Activated T-helper 2 cell treated with anti-CD3 and anti-CD28 coated beads, Interferon-gamma antibody, Interleukin-2, Interleukin-4, amounts not matched to agents 10 μg/mL and 5 μg/mL and 100 μg/mL, durations not matched to agents 14 hours and 24 hours and 36 hours (primary cell): ENCODE results near the gene CDT1. TPM values are rescaled to one million over a fixed set of nuclear protein-coding genes. Genes with fewer than 3 reads are reported as not detected.

Source experiments
- DNase-seq: peaks from one replicate; pipeline ENCODE4 v3.0.0; 2021; ENCODE audit warnings: low spot score
- H3K27ac Mint-ChIP-seq: one replicate; pipeline ENCODE4 v1.8.0; 2021; ENCODE audit warnings: mixed read lengths
- H3K27me3 Mint-ChIP-seq: one replicate; pipeline ENCODE4 v1.8.0; 2021; ENCODE audit warnings: low read depth, mixed read lengths
- H3K36me3 Mint-ChIP-seq: one replicate; pipeline ENCODE4 v1.8.0; 2021; ENCODE audit warnings: low read depth, mixed read lengths
- H3K4me1 Mint-ChIP-seq: one replicate; pipeline ENCODE4 v1.8.0; 2021; ENCODE audit warnings: low read depth, mixed read lengths
- H3K4me3 Mint-ChIP-seq: one replicate; pipeline ENCODE4 v1.8.0; 2021; ENCODE audit warnings: low read depth, mild to moderate bottlenecking, moderate library complexity, mixed read lengths
- H3K9me3 Mint-ChIP-seq: one replicate; pipeline ENCODE4 v1.8.0; 2021; ENCODE audit warnings: mixed read lengths
- intact Hi-C: fragments of 100-400 bp; cut with micrococcal nuclease; formaldehyde crosslinking; loops from one replicate; pipeline ENCODE4 v1.15.1; 2023
- total RNA-seq: library from RNA; stranded (reverse); gene quantifications from 2 replicates; pipeline ENCODE4 v1.2.3, GENCODE V29; 2022

CDT1 gene
- total RNA-seq, 1 donor from 2014 or later, result 79.9 TPM

DNA sequence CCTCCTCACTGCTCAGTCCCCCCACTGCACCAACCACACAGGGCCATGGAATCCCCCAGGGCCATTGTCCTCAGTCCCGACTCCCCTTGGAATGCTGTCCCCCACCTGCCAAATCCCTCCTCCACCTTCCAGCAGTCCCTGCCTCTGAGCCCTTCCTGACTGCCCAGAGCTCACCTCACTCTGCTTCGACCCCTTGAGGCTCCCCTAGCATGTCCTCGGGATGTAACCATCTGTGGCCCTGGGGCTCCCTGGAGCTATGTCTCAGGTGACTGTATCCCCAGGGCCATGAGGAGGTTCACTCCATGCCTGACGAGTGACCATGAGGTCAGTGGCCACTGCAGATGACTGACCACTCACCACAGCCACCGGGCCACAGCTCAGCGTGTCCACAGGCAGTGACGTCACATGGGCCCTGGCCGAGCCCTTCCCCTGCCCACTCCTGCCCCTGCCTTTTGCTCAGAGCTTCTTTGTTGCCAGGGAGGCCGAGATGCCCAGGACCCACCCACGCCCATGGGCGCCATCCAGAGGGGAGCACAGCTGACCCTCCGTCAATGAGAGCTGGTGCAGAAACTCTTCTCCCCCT lies 10.8 kb upstream of the CDT1 start:
- DNase-seq, result no peak
- Mint-ChIP-seq H3K9me3 (no peaks in the 10 kb centered on the region), H3K4me3 (peak overlapping the region; percentile 19), H3K36me3 (no peaks in the 10 kb centered on the region), H3K4me1 (peaks cover 32% of the 10 kb centered on the region), H3K27me3 (no peaks in the 10 kb centered on the region), H3K27ac (peak overlapping the region; percentile 48)
- intact Hi-C loops, result no loop called here

DNA sequence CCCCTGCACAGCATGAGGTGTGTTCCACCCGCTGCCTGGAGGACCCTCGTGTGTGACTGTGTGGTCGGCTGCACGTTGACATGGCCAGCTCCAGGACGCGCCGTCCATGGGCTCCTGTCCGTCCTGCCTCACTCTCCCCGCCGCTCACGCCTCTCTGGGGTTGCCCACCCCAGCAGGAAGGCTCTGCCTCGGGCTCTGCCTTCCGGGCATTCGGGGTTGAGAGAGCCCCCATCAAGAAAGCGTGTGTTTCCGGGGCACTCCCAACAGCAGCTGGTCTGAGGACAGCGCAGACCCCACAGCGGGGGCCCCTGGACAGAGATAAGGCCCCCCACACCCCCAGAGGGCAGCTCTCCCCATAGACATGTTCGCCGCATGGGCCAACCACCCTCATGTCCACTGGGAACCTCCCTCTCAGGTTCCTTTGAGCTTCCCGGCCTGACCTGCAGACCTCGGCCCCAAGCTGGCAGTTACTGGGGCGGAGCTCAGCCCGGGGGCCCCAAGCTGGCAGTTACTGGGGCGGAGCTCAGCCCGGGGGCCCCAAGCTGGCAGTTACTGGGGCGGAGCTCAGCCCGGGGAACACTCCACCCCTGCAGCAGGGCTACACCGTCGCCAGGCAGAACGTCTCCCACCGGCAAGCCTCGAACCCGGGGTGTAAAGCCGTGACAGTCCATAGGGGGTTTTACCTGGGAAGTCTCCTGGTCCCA lies 10.2 kb upstream of the CDT1 start:
- intact Hi-C loops, result no loop called here
- Mint-ChIP-seq H3K27ac (no peak overlapping the region), H3K9me3 (no peaks in the 10 kb centered on the region), H3K27me3 (no peaks in the 10 kb centered on the region), H3K36me3 (no peaks in the 10 kb centered on the region), H3K4me1 (peaks cover 32% of the 10 kb centered on the region), H3K4me3 (peak overlapping the region; percentile 15)
- peak; percentile 16 for DNase-seq

DNA sequence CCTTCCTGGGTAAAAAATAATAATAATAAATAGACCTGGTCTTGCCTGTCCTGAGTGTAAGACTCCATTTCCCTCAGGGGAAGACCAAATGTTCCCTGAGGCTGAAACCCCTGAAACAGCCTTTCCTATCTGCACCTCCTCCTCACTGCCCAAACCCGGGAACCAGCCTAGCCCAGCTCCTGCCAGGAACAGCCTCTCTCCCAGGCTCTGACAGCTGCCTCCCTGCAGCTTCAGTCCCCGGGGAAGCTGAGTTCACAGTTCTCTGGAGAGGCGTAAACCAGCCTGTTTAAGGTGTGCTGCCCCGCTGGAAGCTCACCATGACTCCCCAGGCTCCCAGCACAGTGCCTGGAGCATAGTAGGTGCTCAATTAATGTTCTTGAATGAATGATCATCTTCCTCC lies 7.3 kb upstream of the CDT1 start:
- Mint-ChIP-seq H3K4me1 (peaks cover 36% of the 10 kb centered on the region), H3K27ac (no peak overlapping the region)
- intact Hi-C loops, result no loop called here

DNA sequence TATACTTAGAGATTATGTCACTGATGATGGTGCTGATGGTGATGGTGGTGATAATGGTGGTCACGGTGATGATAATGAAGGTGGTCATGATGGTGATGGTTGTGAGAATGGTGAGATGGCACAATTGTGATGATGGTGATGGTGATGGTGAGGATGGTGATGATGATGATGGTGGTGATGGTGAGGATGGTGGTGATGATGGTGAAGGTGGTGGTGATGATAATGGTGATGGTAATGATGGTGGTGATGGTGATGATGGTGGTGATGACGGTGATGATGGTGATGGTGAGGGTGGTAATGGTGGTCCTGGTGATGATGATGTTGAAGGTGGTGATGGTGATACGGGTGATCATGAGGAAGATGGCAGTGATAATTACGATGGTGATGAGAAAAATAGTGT lies 5.5 kb upstream of the CDT1 start:
- DNase-seq, result no peak
- intact Hi-C loops, result no loop called here
- no peak overlapping the region for H3K4me3 Mint-ChIP-seq
- peaks cover 31% of the 10 kb centered on the region for H3K4me1 Mint-ChIP-seq
- peaks cover 5% of the 10 kb centered on the region for H3K36me3 Mint-ChIP-seq
- no peak overlapping the region for H3K27ac Mint-ChIP-seq
- H3K27me3 Mint-ChIP-seq, result no peaks in the 10 kb centered on the region
- no peaks in the 10 kb centered on the region for H3K9me3 Mint-ChIP-seq

More for the DNA sequence above, 7.3 kb upstream of the CDT1 start:
- Mint-ChIP-seq H3K4me3 (no peak overlapping the region), H3K9me3 (no peaks in the 10 kb centered on the region), H3K36me3 (peaks cover 5% of the 10 kb centered on the region), H3K27me3 (no peaks in the 10 kb centered on the region)
- no peak for DNase-seq

DNA sequence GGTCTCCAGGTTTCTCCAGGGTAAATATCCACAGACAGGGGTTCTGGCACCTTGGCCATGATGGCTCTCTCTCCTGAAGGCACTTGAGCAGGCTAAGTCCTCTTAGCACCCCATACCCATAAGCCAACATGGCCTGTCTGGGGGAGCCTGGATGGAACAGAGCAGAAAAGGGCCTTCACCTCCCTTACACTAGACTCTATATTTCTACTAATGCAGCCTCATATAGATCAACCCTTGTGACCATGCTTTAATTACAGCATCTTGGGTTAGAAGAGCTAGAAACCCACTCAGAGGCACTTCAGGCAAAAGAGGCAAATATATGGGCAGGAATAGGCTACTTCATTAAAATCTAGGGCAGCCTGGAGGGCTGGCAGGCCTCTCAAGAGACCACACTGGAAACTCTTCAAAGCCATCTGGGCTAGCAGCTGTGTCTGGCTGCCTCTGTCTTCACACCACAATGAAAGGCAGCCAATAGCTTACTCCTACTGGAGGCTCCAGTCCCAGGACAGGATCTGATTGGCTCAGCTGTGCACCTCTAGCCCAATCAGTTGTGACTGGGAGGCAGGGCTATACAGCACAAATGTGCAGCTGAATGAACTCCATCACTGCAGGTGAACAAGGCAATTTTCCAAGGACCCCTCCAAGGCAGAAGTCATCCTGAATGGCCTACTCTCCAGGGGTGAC lies 4.7 kb upstream of the CDT1 start:
- peaks cover 5% of the 10 kb centered on the region for H3K36me3 Mint-ChIP-seq
- H3K27ac Mint-ChIP-seq, result no peak overlapping the region
- H3K4me1 Mint-ChIP-seq, result peaks cover 27% of the 10 kb centered on the region
- intact Hi-C loops, result no loop called here
- no peaks in the 10 kb centered on the region for H3K9me3 Mint-ChIP-seq
- H3K4me3 Mint-ChIP-seq, result no peak overlapping the region
- no peak for DNase-seq
- no peaks in the 10 kb centered on the region for H3K27me3 Mint-ChIP-seq

DNA sequence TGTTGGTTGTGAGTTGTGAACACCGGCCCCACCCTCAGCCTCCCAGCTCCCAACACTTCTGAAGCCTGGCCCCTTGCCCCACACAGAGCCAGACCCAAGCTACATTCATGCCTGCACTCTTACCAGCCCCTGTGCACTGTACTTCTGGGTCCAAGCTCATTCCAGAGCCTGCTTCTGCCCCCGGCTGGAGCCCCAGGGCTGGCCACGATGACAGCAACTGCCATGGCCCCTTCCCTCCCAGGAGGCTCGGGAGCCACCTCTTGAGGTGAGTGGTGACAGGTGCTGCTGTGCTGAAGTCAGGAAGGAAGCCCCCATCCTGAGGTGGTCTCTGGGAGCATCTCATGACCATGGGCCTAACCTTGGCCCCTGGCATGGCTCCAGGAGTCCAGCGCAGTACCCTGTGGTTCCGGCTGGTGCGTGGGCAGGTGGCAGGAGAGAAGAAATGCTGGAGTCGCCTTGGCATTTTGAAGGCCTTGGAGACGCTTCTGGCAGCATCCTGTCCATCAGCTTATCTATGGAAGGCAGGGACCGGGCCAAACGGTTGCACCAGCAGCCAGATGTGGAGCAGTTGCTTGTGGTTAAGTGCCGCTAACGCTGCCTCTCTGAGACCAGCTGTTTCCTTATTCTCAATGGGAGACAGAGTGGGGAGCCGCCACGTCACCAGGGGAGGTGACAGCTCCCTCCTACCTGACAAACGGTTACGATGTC lies 3.9 kb upstream of the CDT1 start:
- peak; percentile 58 for DNase-seq
- Mint-ChIP-seq H3K36me3 (peaks cover 11% of the 10 kb centered on the region), H3K4me1 (peaks cover 25% of the 10 kb centered on the region), H3K4me3 (peak overlapping the region; percentile 31), H3K27me3 (no peaks in the 10 kb centered on the region), H3K27ac (peak overlapping the region; percentile 46), H3K9me3 (no peaks in the 10 kb centered on the region)
- intact Hi-C loops, result loop anchor here (5.0 kb wide), 1 partner anchor 97 kb away; no protein-coding TSS in a partner anchor

DNA sequence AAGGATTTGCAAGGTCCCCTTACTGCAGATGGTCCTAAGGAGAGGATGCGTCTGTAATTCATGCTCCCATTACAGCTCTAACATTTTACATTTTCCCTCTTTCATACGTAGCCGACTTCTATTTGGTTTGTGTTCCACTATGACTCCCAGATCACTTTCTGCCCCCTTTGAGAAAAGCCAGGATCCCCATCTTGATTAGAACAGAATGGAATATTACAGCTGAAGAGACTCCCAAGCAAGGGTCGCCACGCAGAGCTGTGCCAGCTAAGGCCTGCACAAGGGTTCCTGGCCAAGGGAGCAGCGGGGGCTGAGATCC lies 3.4 kb upstream of the CDT1 start:
- Mint-ChIP-seq H3K27ac (peak overlapping the region; percentile 46), H3K4me1 (peaks cover 20% of the 10 kb centered on the region), H3K27me3 (no peaks in the 10 kb centered on the region), H3K36me3 (peaks cover 12% of the 10 kb centered on the region), H3K4me3 (peak overlapping the region; percentile 31), H3K9me3 (no peaks in the 10 kb centered on the region)
- no peak for DNase-seq
- intact Hi-C loops, result loop anchor here (5.0 kb wide), 1 partner anchor 98 kb away; no protein-coding TSS in a partner anchor

DNA sequence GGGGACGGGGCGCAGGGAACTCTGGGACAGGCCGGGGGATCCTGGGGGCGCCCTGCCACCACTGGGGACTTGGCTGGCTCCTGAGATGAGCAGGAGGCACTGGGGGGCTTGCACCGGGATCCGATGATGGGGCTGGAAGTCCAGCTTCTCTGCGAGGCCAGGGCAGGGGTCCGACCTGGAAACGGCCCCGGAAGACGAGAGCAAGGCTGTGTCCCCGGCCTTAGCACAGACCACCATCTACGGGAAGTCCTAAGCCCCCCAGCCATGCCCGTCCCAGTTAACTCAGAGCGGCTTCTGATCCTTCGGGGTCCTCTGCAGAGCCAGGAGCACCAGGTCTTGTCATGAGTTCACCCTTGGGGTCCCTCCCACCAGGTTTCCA lies 573 bp downstream of the CDT1 start:
- H3K9me3 Mint-ChIP-seq, result no peaks in the 10 kb centered on the region
- H3K36me3 Mint-ChIP-seq, result peaks cover 39% of the 10 kb centered on the region
- peak overlapping the region; percentile 22 for H3K27ac Mint-ChIP-seq
- H3K4me3 Mint-ChIP-seq, result peak overlapping the region; percentile 81
- peaks cover 19% of the 10 kb centered on the region for H3K4me1 Mint-ChIP-seq
- intact Hi-C loops, result loop anchor here (5.0 kb wide), 1 partner anchor 102 kb away; no protein-coding TSS in a partner anchor
- H3K27me3 Mint-ChIP-seq, result no peaks in the 10 kb centered on the region
- DNase-seq, result no peak

DNA sequence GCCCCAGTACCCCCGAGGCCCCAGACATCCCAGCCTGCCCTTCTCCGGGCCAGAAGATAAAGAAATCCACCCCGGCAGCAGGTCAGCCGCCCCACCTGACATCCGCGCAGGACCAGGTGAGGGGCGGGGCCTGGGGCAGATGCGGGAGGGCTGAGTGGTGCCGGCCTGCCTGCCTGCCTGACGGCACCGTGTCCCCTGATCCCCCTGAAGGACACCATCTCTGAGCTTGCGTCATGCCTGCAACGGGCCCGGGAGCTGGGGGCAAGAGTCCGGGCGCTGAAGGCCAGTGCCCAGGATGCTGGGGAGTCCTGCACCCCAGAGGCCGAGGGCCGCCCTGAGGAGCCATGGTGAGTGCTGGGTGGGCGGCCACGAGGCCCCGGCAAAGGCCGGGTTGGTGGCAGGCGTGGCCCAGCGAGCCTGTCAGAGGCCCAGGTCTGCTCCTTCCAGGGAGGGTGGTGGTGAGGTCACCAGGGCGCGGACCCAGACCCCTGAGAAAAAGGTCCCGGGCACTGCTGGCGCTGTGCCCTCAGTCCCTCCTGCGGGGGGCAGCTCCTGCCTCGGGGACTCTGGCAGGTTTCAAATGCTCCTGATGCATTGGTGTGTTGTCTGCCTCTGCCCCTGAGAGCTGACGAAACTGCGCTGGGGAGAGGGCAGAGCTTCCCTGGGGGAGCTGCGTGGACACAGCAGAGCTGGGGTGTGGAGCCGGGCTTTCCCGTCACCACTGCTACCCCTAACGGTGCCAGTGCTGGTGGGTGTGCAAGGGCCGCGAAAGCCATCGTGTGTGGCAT lies 1.2 kb downstream of the CDT1 start:
- intact Hi-C loops, result loop anchor here (5.0 kb wide), 1 partner anchor 102 kb away; no protein-coding TSS in a partner anchor
- Mint-ChIP-seq H3K36me3 (peaks cover 43% of the 10 kb centered on the region), H3K27me3 (no peaks in the 10 kb centered on the region)

DNA sequence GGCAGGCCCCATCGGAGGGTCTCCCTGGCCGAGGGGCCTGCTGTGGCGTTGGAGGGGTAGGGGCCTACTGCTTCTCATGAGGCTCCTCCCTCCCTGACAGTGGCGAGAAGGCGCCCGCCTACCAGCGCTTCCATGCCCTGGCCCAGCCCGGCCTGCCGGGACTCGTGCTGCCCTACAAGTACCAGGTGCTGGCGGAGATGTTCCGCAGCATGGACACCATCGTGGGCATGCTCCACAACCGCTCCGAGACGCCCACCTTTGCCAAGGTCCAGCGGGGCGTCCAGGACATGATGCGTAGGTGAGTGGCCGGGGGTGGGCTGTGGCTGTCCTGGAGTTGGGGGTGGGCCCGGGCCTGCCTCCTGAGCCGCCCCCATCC lies 1.7 kb downstream of the CDT1 start:
- Mint-ChIP-seq H3K27ac (no peak overlapping the region), H3K27me3 (no peaks in the 10 kb centered on the region), H3K4me1 (peaks cover 18% of the 10 kb centered on the region), H3K4me3 (peak overlapping the region; percentile 81), H3K9me3 (no peaks in the 10 kb centered on the region), H3K36me3 (peaks cover 49% of the 10 kb centered on the region)
- intact Hi-C loops, result no loop called here
- no peak for DNase-seq

More for the DNA sequence above, 1.2 kb downstream of the CDT1 start:
- Mint-ChIP-seq H3K9me3 (no peaks in the 10 kb centered on the region), H3K4me3 (peak overlapping the region; percentile 81), H3K27ac (peak overlapping the region; percentile 22), H3K4me1 (peaks cover 21% of the 10 kb centered on the region)
- DNase-seq, result peak; percentile 33

DNA sequence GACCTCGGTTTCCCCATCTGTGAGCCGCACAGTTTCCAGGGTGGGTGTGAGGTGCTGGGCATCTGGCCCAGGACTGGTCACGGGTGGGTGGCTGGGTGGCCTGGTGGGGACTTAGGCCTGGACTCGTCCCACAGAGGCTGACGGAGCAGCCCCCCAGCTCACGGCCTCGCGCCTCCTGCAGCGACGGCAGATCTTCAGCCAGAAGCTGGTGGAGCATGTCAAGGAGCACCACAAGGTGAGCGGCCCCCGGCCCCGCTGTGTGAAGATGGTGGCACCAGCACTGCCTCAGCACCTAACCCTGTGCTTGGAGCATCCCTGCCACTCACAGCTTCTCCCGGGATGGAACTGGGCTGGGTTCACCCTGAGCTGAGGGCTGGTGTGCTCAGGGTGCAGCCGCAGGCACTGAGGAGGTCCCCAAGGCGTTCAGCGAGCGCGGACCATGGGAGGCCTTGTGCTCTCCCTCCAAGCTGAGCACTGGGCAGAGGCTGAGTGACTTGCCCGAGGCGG lies 2.4 kb downstream of the CDT1 start:
- Mint-ChIP-seq H3K27me3 (no peaks in the 10 kb centered on the region), H3K4me1 (peaks cover 13% of the 10 kb centered on the region), H3K36me3 (peaks cover 55% of the 10 kb centered on the region), H3K9me3 (no peaks in the 10 kb centered on the region), H3K4me3 (peak overlapping the region; percentile 45), H3K27ac (no peak overlapping the region)
- intact Hi-C loops, result no loop called here
- DNase-seq, result no peak

DNA sequence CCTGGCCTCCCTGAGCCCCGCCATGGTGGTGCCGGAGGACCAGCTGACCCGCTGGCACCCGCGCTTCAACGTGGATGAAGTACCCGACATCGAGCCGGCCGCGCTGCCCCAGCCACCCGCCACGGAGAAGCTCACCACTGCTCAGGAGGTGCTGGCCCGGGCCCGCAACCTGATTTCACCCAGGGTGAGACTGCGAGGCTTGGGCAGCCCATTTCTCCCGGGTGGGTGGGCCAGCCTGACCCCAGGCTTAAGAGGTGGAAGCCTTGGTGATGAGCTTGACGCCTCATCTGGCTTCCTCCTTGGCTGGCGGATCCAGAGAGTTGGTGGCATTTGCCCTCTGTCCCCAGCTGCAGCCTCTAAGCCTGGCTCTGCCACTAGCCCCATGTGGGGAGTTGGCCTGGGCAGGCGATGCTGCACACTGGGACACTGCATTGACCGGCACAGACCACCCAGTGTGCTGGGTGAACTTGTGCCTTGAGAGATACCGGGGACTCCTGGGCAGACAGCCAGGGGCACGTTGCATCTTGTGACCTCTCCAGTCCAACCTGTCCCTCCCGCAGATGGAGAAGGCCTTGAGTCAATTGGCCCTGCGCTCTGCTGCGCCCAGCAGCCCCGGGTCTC lies 3.0 kb downstream of the CDT1 start:
- Mint-ChIP-seq H3K27me3 (no peaks in the 10 kb centered on the region), H3K9me3 (no peaks in the 10 kb centered on the region), H3K27ac (no peak overlapping the region), H3K4me3 (peak overlapping the region; percentile 45), H3K4me1 (peaks cover 9% of the 10 kb centered on the region), H3K36me3 (peaks cover 56% of the 10 kb centered on the region)
- DNase-seq, result no peak
- intact Hi-C loops, result no loop called here
